ENCODE measurements around the gene METRN. TPM values are rescaled to one million over a fixed set of nuclear protein-coding genes. Genes with fewer than 3 reads are reported as not detected.
"Not testable (repeated sequence)": the region's sequence is repeated elsewhere in the genome, so short reads cannot be mapped to it uniquely, and the experiment has no call there.

The METRN gene
- total and polyA plus RNA-seq, 2 donors (not counting 1 experiment from before 2014, with no cell fraction given), result 5.3 to 35.3 TPM

DNA sequence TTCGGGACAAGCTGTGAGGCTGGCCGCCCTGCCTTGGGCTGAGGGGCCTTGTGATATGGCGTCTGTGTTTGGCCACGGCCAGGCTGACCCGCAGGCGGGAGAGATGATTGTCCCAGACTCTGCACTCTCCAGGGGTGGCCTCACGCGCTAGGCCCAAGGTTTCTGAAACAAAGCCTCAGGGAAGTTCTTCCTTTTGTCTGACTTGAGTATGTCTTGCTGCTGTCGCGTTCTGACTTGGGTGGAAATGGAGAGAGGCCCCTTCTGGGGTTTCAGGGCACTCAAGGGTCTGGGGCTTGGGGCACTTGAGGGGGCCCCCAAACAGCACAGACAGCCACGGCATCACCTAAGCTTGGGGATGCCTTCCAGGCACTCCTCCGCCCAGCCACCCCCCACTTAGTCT is 3.8 kb upstream of the METRN start:
- no peak overlapping the region for H2AFZ ChIP-seq (ENCODE audit: low read length)
- no peak for TF ChIP-seq EZH2 (IDR thresholded peaks at IDR 0.05; ENCODE audit: low read length, missing control alignments)
- TF ChIP-seq, protein P1, sequence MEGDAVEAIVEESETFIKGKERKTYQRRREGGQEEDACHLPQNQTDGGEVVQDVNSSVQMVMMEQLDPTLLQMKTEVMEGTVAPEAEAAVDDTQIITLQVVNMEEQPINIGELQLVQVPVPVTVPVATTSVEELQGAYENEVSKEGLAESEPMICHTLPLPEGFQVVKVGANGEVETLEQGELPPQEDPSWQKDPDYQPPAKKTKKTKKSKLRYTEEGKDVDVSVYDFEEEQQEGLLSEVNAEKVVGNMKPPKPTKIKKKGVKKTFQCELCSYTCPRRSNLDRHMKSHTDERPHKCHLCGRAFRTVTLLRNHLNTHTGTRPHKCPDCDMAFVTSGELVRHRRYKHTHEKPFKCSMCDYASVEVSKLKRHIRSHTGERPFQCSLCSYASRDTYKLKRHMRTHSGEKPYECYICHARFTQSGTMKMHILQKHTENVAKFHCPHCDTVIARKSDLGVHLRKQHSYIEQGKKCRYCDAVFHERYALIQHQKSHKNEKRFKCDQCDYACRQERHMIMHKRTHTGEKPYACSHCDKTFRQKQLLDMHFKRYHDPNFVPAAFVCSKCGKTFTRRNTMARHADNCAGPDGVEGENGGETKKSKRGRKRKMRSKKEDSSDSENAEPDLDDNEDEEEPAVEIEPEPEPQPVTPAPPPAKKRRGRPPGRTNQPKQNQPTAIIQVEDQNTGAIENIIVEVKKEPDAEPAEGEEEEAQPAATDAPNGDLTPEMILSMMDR (conservative IDR thresholded peaks at IDR 0.05 in 1 of 2, IDR thresholded peaks at IDR 0.05 in 1 of 2; ENCODE audit: low read depth in 1 of 2, low read length in 2 of 2), result no peak
- no peak overlapping the region for H3K9ac ChIP-seq (ENCODE audit: insufficient read depth, low read length)
- no peak for DNase-seq (ENCODE audit: low read depth in 2 of 2)
- no peaks in the 10 kb centered on the region for H3K36me3 ChIP-seq (ENCODE audit: control insufficient read depth, insufficient read depth, low read length)
- H3K27ac ChIP-seq (ENCODE audit: insufficient read depth, low read length), result no peak overlapping the region
- H4K20me1 ChIP-seq (ENCODE audit: control insufficient read depth, extremely low read depth, insufficient read depth, low read length), result no peaks in the 10 kb centered on the region
- H3K79me2 ChIP-seq (ENCODE audit: control insufficient read depth, insufficient read depth, low read length), result no peaks in the 10 kb centered on the region
- H3K4me3 ChIP-seq (replicated peaks in 1 of 4; ENCODE audit: control extremely low read depth in 1 of 4, insufficient read depth in 1 of 4, low read depth in 3 of 4, low read length in 4 of 4), result no peak overlapping the region
- no peak overlapping the region for H3K4me2 ChIP-seq (ENCODE audit: extremely low read depth, insufficient read depth, low read length)
- H3K9me3 ChIP-seq (ENCODE audit: control insufficient read depth, insufficient read depth, low read depth, low read length), result no peaks in the 10 kb centered on the region
- H3K27me3 ChIP-seq (ENCODE audit: control insufficient read depth, insufficient read depth, low read length), result peaks cover 17% of the 10 kb centered on the region
- peaks cover 11% of the 10 kb centered on the region for H3K4me1 ChIP-seq (ENCODE audit: control insufficient read depth, extremely low read depth, insufficient read depth, low read length)

DNA sequence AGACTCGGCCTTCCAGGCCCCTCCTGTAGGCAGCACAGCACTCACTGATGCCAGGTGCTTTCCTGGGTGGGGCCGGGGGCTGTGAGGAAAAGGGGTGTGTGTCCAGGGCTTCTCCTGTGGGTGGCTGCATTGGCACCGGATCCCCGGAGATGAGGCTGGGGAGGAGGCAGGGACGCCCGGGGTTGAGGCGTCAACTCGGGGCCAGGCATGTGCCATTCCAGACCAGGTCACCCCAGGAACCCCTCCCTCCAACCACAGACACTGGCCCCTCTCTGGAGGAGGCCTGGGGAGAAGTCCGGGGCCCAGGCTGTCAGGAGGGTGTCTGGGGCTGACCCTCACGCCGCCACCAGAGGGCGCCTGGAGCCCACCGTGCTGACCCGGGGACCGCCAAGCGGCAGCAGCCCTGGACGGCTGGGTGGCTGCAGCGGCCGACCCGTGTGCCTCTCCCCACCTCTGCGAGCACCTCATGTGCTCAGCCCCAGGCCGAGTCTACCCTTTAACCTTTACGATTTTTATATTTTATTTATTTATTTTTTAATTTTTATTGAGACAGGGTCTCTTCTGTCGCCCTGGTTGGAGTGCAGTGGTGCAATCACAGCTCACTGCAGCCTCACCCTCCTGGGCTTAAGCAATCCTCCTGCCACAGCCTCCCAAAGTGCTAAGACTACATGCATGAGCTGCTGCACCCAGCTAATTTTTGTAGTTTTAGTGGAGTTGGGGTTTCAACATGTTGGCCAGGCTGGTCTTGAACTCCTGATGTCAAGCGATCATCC is 3.2 kb upstream of the METRN start:
- H2AFZ ChIP-seq (ENCODE audit: low read length), result no peak overlapping the region
- no peak for TF ChIP-seq EZH2 (IDR thresholded peaks at IDR 0.05; ENCODE audit: low read length, missing control alignments)
- TF ChIP-seq, protein P1 (conservative IDR thresholded peaks at IDR 0.05 in 1 of 2, IDR thresholded peaks at IDR 0.05 in 1 of 2; ENCODE audit: low read depth in 1 of 2, low read length in 2 of 2), result peak; percentile 78 to 82
- no peaks in the 10 kb centered on the region for H3K36me3 ChIP-seq (ENCODE audit: control insufficient read depth, insufficient read depth, low read length)
- H4K20me1 ChIP-seq (ENCODE audit: control insufficient read depth, extremely low read depth, insufficient read depth, low read length), result no peaks in the 10 kb centered on the region
- H3K9ac ChIP-seq (ENCODE audit: insufficient read depth, low read length), result no peak overlapping the region
- DNase-seq (ENCODE audit: low read depth in 2 of 2), result peak; percentile 44 to 53
- no peak overlapping the region for H3K27ac ChIP-seq (ENCODE audit: insufficient read depth, low read length)
- no peaks in the 10 kb centered on the region for H3K79me2 ChIP-seq (ENCODE audit: control insufficient read depth, insufficient read depth, low read length)
- H3K4me2 ChIP-seq (ENCODE audit: extremely low read depth, insufficient read depth, low read length), result no peak overlapping the region
- no peak overlapping the region for H3K4me3 ChIP-seq (replicated peaks in 1 of 4; ENCODE audit: control extremely low read depth in 1 of 4, insufficient read depth in 1 of 4, low read depth in 3 of 4, low read length in 4 of 4)
- H3K4me1 ChIP-seq (ENCODE audit: control insufficient read depth, extremely low read depth, insufficient read depth, low read length), result peaks cover 13% of the 10 kb centered on the region
- H3K9me3 ChIP-seq (ENCODE audit: control insufficient read depth, insufficient read depth, low read depth, low read length), result no peaks in the 10 kb centered on the region
- H3K27me3 ChIP-seq (ENCODE audit: control insufficient read depth, insufficient read depth, low read length), result peaks cover 12% of the 10 kb centered on the region

- not testable (repeated sequence) for H3K27ac ChIP-seq (ENCODE audit: insufficient read depth, low read length)
These were observed 2.1 kb upstream of the METRN start for GRCh38 chr16:712740-713250.

More at GRCh38 chr16:712740-713250, 2.1 kb upstream of the METRN start:
- not testable (repeated sequence) for H3K9me3 ChIP-seq (ENCODE audit: control insufficient read depth, insufficient read depth, low read depth, low read length); H4K20me1 ChIP-seq (ENCODE audit: control insufficient read depth, extremely low read depth, insufficient read depth, low read length); H3K36me3 ChIP-seq (ENCODE audit: control insufficient read depth, insufficient read depth, low read length); H3K27me3 ChIP-seq (ENCODE audit: control insufficient read depth, insufficient read depth, low read length); H3K4me2 ChIP-seq (ENCODE audit: extremely low read depth, insufficient read depth, low read length); H3K9ac ChIP-seq (ENCODE audit: insufficient read depth, low read length); H2AFZ ChIP-seq (ENCODE audit: low read length); H3K4me3 ChIP-seq (replicated peaks in 1 of 4; ENCODE audit: control extremely low read depth in 1 of 4, insufficient read depth in 1 of 4, low read depth in 3 of 4, low read length in 4 of 4); H3K79me2 ChIP-seq (ENCODE audit: control insufficient read depth, insufficient read depth, low read length)
- DNase-seq (ENCODE audit: low read depth in 2 of 2), result peak; percentile 89 to 93
- TF ChIP-seq, protein P1 (conservative IDR thresholded peaks at IDR 0.05 in 1 of 2, IDR thresholded peaks at IDR 0.05 in 1 of 2; ENCODE audit: low read depth in 1 of 2, low read length in 2 of 2), result peak in 1 of 2 donors; percentile 36
- H3K4me1 ChIP-seq (ENCODE audit: control insufficient read depth, extremely low read depth, insufficient read depth, low read length), result peaks cover 13% of the 10 kb centered on the region

Measured in fibroblast of lung (primary cell).